ENCODE data around the gene SNX27.
"Not testable (repeated sequence)": the region's sequence is repeated elsewhere in the genome, so short reads cannot be mapped to it uniquely, and the experiment has no call there.

Gene SNX27

DNA sequence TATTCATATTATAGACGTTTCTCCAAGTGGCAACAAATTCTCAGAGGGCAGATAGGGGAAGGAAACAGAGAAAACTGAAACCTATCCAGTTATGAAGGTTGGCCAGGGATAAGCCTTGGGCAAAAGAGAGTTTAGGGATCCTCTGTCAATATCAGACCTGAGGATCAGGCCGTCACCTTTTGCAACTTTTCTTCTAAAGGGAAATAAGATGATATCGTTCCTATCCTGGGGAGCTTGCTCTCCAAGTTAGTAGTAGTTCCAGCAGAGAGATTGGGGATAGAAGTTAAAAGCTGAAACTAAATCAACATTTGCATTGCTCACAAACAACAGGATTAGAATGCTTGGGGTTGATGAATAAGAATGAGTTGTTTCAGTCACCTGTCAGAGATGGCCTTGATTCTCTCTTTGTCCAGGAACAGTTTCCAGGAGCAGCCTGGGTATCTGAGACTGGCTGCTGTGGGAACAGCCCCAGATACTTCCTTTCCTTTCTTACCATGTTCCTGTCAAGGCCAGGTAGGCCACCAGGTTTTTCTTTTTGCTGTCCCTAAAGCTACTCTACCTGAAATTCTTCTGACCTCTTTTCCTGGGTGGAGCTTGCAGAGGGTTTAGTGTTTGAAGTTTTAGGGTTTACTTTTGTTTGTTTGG is 112.0 kb downstream of the SNX27 start:
- DNase-seq, result no peak

DNA sequence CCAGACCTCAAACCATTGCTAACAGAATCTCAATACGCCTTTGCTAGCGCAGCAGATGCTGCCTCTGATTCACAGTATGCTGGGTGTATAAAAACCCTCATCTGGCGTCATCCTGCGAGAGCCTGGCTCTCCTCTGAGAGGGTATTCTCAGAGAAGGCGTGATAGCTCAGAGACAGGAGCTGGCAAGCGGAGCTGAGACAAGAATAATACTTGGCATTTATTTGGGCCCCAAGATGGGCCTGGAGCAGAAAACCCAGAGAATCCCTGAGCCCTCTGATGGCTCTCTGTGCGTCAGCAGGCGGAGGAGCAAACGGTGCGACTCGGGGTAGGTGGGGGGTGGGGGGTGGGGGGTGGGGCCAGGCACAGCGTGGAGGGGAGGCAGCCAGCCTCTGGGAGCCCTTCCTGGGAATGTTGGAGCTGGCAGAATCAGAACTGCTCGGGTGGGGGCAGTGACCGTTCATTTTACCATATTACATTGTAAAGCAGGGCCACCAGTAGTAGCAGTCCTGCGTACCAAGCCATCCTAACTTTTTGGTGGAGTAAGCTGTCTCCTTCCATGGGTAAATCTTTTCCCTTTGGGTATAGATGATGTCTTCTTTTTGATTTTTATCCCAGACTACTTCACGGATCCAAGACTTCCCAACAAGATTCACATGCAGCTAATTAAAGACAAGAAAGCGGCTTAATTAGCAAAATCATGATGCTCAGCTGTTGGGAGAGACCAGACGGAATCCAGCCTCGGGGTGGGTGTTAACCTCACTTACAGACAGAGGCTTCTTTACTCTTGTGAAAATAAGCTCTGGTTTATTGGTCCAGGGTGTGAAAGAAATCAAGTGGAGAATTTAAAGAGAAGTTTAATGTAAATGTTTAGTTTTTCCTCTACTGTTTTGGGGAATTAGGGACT is 116.6 kb downstream of the SNX27 start:
- DNase-seq, result no peak

DNA sequence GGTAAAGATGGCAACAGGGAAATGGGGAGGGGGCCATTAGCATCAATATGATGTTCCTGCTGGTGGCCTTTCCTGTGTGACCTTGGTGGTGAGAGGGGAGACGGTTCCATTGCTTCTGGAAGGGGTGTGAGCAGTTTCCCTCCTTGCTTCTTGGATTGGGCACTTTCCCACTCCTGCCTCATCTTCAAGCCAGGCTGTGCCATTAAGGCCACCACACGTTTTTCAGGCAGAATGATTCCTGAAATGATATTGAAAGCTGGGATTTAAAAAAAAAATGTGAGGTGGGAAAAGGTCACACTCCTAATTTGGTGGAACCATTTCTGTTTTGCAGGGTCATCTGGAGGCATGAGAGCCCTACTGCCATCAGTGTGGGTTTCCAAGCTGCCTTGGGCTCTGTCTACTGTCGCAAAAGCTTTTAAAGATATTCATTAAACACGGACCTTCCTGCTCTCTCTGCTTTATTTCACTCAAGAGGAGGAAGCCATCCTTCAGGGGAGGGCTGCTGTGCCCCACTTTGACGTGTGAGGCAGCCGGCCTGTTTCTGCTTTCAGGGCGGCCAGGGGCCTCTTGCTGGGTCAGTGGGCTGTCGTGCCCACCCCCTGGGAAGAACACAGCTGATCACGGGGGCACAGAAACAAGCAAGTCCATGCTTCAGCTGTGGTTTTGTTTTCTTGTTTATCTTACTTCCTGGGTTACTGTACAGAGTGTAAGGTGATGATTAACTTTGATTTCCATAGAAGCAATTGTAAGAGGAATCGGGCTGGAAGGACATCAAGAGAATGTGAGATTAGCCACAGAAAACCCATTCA is 117.5 kb downstream of the SNX27 start:
- no peak for DNase-seq

DNA sequence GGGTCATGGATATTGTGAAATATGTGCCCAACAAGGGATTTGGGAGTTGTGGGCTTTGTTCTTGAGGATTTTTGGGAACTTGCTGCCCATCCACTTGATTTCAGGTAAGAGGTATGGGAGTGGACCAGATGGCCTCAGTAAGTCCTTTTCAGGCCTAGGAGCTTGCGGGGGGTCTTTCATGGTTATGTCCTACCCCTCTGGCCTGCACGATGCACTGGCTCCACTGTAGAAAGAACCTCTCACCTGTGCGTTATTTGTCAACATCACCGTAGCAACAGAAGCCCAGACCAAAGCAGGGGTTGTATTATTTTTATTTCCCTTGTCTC is 118.1 kb downstream of the SNX27 start:
- no peak for DNase-seq

DNA sequence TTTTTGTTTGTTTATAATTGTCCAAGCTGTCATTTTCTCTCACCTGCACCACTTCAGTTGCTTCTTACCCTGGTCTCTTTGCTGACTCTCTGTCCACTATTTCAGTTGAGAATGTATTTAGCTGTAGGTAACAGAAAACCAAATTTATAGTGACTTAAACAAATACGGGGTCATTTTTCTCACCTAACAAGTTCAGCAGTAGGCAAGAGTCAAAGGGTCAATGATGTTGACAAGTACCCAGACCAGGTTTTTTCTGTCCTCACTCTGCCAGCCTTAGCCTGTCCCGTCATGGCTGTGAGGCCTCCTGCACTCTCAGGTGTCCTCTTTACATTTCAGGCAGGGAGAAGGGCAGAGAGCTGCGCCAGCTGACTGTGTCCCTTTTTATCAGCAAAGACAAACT is 121.3 kb downstream of the SNX27 start:
- no peak for DNase-seq

DNA sequence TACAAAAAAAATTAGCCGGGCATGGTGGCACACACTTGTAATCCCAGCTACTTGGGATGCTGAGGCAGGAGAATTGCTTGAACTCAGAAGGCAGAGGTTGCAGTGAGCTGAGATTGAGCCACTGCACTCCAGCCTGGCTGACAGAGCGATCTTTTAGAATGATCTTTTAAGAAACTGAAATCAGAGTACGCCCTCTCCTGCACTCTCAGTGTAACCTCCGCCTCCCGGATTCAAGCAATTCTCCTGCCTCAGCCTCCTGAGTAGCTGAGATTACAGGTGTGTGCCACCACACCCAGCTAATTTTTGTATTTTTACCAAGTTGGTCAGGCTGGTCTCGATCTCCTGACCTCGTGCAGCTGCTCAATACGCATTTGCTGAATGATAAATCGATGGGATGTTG is 122.1 kb downstream of the SNX27 start:
- not testable (repeated sequence) for DNase-seq

DNA sequence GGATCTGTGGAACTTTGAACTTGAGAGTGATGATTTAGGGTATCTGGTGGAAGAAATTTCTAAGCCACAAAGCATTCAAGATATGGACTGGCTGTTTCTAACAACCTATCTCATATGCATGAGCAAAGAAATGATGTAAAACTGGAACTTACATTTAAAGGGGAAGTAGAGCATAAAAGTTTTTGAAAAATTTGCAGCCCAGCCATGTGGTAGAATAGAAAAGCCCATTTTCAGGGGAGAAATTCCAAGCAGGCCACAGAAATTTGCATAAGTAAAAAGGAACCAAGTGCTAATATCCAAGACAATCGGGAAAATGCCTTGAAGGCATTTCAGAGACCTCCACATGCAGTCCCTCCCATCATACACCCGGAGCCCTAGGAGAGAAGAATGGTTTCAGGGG is 125.2 kb downstream of the SNX27 start:
- no peak for DNase-seq

DNA sequence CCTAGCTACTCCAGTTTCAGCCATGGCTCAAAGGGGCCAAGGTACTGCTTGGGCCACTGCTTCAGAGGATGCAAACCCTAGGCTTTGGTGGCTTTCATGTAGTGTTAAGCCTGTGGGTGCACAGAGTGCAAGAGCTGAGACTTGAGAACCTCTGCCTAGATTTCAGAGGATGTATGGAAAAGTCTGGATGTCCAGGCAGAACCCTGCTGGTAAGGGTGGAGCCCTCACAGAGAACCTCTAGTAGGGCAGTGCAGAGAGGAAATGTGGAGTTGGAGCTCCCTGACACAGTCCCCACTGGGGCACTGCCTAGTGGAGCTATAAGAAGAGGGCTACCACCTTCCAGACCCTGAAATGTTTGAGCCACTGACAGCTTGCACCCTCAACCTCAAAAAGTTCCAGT is 125.6 kb downstream of the SNX27 start:
- no peak for DNase-seq

DNA sequence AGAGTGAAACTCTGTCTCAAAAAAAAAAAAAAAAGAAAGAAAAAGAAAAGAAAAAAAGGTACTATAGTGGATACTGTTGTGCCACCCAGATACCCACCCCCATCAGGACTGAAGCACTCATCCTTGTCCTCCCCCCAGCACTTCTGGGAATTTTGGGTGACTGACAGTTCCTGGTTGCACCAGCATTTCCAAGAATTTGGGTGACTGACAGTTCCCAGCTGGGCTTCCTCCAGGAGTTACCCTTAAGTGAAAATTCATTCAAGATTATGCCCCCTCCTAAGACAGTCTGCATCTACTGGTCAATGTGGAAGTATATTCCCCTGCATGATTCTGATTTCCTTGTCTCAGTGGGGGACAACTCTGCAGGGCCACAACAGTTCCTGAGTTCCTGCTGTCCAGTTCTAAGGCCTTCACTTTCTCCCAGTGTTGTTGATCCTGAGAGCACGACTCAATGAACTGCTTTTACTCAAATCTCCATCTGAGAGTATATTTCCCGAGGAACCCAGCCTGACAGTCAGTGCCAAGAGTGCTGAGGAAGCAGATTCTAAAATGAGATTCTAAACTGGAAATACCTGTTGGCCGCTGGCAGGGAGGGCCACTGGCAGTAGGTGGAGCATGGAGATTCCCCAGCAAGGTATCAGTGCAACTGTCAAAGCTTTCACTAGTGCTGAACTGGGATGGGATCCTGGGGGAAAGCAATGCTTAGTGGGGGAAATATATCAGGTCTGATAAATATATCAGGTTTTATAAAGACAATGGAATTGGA is 127.9 kb downstream of the SNX27 start:
- no peak for DNase-seq

DNA sequence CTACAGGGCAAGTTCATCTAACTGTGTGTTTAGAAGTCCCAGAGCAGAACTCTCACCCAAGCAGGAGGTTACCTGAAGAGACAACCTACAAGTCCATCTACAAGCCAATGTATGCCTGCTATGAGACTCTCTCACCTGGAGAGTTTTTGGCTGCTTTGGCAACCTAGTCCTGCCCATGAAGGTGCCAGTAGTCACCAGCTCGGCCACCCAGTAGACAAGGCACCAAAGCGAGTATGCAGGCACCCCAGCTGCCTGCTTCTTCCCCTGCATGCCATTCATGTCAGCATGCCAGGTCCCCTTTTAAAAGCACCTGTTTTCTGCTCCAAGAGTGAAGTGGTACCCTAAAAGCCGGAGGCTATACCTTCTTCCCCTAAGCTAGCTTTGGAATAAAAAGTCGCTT is 129.7 kb downstream of the SNX27 start:
- no peak for DNase-seq
